B cell (primary cell): ENCODE results near the gene ANKRD33. TPM values are rescaled to one million over a fixed set of nuclear protein-coding genes. Genes with fewer than 3 reads are reported as not detected.

ENCODE experiments used
- ATAC-seq: fragments of 200-7000 bp; cut with Tn5 transposase; one replicate; pipeline ENCODE4 v1.10.0; 2021; ENCODE audit warnings: low read depth, mild to moderate bottlenecking, moderate number of reproducible peaks, moderate library complexity
- CTCF ChIA-PET: fragments of 350-600 bp; sonication (Branson Sonifier 250); formaldehyde crosslinking; loops from one replicate; lab custom pipeline; 2021; ENCODE audit warnings: antibody characterized with exemption, inconsistent platforms; lab: Charles Lee
- POLR2A ChIA-PET: fragments of 350-600 bp; sonication (Branson Sonifier 250); formaldehyde crosslinking; loops from one replicate; lab custom pipeline; 2021; ENCODE audit warnings: antibody characterized with exemption; lab: Charles Lee
- DNase-seq: peaks from one replicate; pipeline ENCODE4 v3.0.0; 2013
- H2AFZ ChIP-seq: 2 replicates; pipeline ENCODE4 v1.6.1; 2012; ENCODE audit warnings: mild to moderate bottlenecking, low read depth, low read length; ENCODE audit not compliant: insufficient read depth, poor library complexity, severe bottlenecking
- H3K27ac ChIP-seq, 2 donors: 1 replicate in 1 of 2; 2 replicates in 1 of 2; pipeline ENCODE4 v1.5.1; 2012 to 2013; ENCODE audit warnings: low read length in 2 of 2, mild to moderate bottlenecking in 2 of 2, moderate library complexity in 1 of 2
- H3K27me3 ChIP-seq, 4 experiments: fragments of 200-600 bp in 1 of 4; sonication (generic) in 1 of 4; replicated peaks in 1 of 4; 1 replicate in 2 of 4; 2 replicates in 2 of 4; pipeline versions ENCODE4 v1.6.1 to v1.7.0; 2013 to 2016; ENCODE audit warnings: low read length in 3 of 4, mild to moderate bottlenecking in 2 of 4, mixed read lengths in 1 of 4, moderate library complexity in 1 of 4; ENCODE audit not compliant: insufficient read depth in 4 of 4, control insufficient read depth in 3 of 4; ENCODE audit errors: control extremely low read depth in 1 of 4
- H3K36me3 ChIP-seq, 2 experiments: replicated peaks in 1 of 2; 1 replicate in 1 of 2; 2 replicates in 1 of 2; pipeline versions ENCODE4 v1.6.1 to v1.7.1; 2013; ENCODE audit warnings: low read length in 1 of 2; ENCODE audit not compliant: insufficient read depth in 2 of 2, control insufficient read depth in 1 of 2; ENCODE audit errors: control extremely low read depth in 1 of 2, extremely low read depth in 1 of 2
- H3K4me1 ChIP-seq, 2 donors: fragments of 200-600 bp in 1 of 2; sonication (generic) in 1 of 2; 1 replicate in 1 of 2; 2 replicates in 1 of 2; pipeline versions ENCODE4 v1.5.1 to v1.6.1; 2013 to 2017; ENCODE audit warnings: low read length in 2 of 2; ENCODE audit not compliant: control insufficient read depth in 2 of 2, insufficient read depth in 2 of 2
- H3K4me2 ChIP-seq: replicated peaks from 2 replicates; pipeline ENCODE3; 2012; ENCODE audit warnings: mild to moderate bottlenecking, low read depth, low read length; ENCODE audit not compliant: poor library complexity, severe bottlenecking
- H3K4me3 ChIP-seq, 5 experiments: fragments of 200-600 bp in 1 of 5; sonication (generic) in 1 of 5; 1 replicate in 3 of 5; 2 replicates in 2 of 5; pipeline versions ENCODE4 v1.5.1 to v1.7.0; 2011 to 2016; ENCODE audit warnings: low read length in 4 of 5, mild to moderate bottlenecking in 4 of 5, low read depth in 2 of 5, control low read depth in 1 of 5, moderate library complexity in 1 of 5; ENCODE audit not compliant: insufficient read depth in 1 of 5; ENCODE audit errors: control extremely low read depth in 1 of 5, extremely low read depth in 1 of 5
- H3K79me2 ChIP-seq: fragments of 200-600 bp; sonication (generic); one replicate; pipeline ENCODE4 v1.6.0; 2016; ENCODE audit warnings: low read length; ENCODE audit not compliant: control insufficient read depth, insufficient read depth
- H3K9ac ChIP-seq: fragments of 200-600 bp; sonication (generic); 2 replicates; pipeline ENCODE4 v1.6.1; 2017; ENCODE audit warnings: mild to moderate bottlenecking, low read length, moderate library complexity
- H3K9me3 ChIP-seq, 3 donors: one replicate each; pipeline versions ENCODE4 v1.6.1 to v1.7.1; 2013; ENCODE audit warnings: low read length in 2 of 3; ENCODE audit not compliant: control insufficient read depth in 2 of 3, insufficient read depth in 1 of 3; ENCODE audit errors: control extremely low read depth in 1 of 3
- H4K20me1 ChIP-seq: 2 replicates; pipeline ENCODE4 v1.6.0; 2012; ENCODE audit warnings: mild to moderate bottlenecking, low read length; ENCODE audit not compliant: insufficient read depth, control insufficient read depth, poor library complexity, severe bottlenecking
- H3K27ac Mint-ChIP-seq: one replicate; pipeline ENCODE4 v1.8.0; 2021; ENCODE audit warnings: mixed read lengths
- H3K27me3 Mint-ChIP-seq: one replicate; pipeline ENCODE4 v1.8.0; 2021; ENCODE audit warnings: mixed read lengths
- H3K4me1 Mint-ChIP-seq: one replicate; pipeline ENCODE4 v1.8.0; 2021; ENCODE audit warnings: mixed read lengths
- H3K4me3 Mint-ChIP-seq: one replicate; pipeline ENCODE4 v1.8.0; 2021; ENCODE audit warnings: mixed read lengths
- H3K9me3 Mint-ChIP-seq: one replicate; pipeline ENCODE4 v1.8.0; 2022; ENCODE audit warnings: mixed read lengths; ENCODE audit not compliant: insufficient read depth
- EZH2 ChIP-seq: IDR thresholded peaks from 2 replicates; pipeline ENCODE4 v1.6.1; 2012; ENCODE audit warnings: borderline replicate concordance, low read depth, mild to moderate bottlenecking, moderate library complexity, low read length; ENCODE audit not compliant: insufficient read depth, poor library complexity, severe bottlenecking
- WGBS: methylation state at CpG from one replicate; pipeline ENCODE4 v1.1.5; 2013; ENCODE audit warnings: missing lambda C conversion rate; ENCODE audit not compliant: insufficient coverage; 5-methylcytosine and 5-hydroxymethylcytosine counted together
- intact Hi-C: fragments of 100-400 bp; cut with micrococcal nuclease; formaldehyde crosslinking; loops from one replicate; pipeline ENCODE4 v1.10.0; 2022
- polyA plus RNA-seq: library from polyadenylated mRNA; depleted of rRNA; stranded (reverse); fragments of >200 nt; gene quantifications from 2 replicates; pipeline ENCODE4 v1.2.3, GENCODE V29; 2012
- total RNA-seq, 2 donors: library from RNA; stranded (reverse); fragments of 120-200 nt in 1 of 2; gene quantifications; 1 replicate in 1 of 2; 2 replicates in 1 of 2; pipeline versions ENCODE4 v1.2.3 to v1.2.4, GENCODE V29; 2013 to 2022
- TF ChIP-seq, protein P1 (sequence below): fragments of 200-600 bp; IDR thresholded peaks from one replicate; pipeline ENCODE4 v1.8.0; 2022; ENCODE audit warnings: antibody characterized with exemption, mild to moderate bottlenecking

Gene ANKRD33
- total and polyA plus RNA-seq, 2 donors (not counting 1 experiment from before 2014, with no cell fraction given) = not detected

DNA sequence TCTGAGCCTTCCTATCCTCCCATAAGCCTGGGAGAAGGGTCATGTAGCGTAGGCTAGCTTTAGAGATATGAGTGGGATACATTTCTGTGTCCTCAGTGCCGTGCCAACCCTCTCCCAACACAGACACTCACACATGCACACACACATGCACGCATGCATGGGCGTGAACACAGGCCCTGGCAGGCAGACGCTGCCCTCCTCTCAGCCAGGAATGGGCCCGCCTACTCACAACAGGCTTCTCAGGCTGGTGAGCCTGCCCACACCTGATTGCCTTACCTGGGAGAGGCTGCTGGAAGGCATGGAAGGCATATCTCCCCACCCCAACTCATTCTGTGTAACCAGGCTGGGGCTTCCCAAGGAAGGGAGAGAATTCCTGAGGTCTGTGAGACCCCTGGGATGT, 50.8 kb downstream of the ANKRD33 start:
- Mint-ChIP-seq H3K27me3 (peaks cover 36% of the 10 kb centered on the region), H3K4me3 (no peak overlapping the region), H3K27ac (no peak overlapping the region), H3K9me3 (no peaks in the 10 kb centered on the region), H3K4me1 (no peaks in the 10 kb centered on the region)
- Histone ChIP-seq H3K4me1 (no peaks in the 10 kb centered on the region), H3K27ac (no peak overlapping the region), H3K9ac (no peak overlapping the region), H3K36me3 (no peaks in the 10 kb centered on the region), H3K9me3 (peaks cover 0 to 4% (median 0%) of the 10 kb centered on the region in 3 donors), H3K4me3 (no peak overlapping the region), H3K79me2 (no peaks in the 10 kb centered on the region), H3K4me2 (no peak overlapping the region), H4K20me1 (no peaks in the 10 kb centered on the region), H3K27me3 (peaks cover 0 to 7% (median under 1%) of the 10 kb centered on the region in 4 experiments), H2AFZ (no peak overlapping the region)
- CTCF ChIA-PET = no interaction called here
- TF ChIP-seq EZH2 = no peak
- TF ChIP-seq, protein P1, sequence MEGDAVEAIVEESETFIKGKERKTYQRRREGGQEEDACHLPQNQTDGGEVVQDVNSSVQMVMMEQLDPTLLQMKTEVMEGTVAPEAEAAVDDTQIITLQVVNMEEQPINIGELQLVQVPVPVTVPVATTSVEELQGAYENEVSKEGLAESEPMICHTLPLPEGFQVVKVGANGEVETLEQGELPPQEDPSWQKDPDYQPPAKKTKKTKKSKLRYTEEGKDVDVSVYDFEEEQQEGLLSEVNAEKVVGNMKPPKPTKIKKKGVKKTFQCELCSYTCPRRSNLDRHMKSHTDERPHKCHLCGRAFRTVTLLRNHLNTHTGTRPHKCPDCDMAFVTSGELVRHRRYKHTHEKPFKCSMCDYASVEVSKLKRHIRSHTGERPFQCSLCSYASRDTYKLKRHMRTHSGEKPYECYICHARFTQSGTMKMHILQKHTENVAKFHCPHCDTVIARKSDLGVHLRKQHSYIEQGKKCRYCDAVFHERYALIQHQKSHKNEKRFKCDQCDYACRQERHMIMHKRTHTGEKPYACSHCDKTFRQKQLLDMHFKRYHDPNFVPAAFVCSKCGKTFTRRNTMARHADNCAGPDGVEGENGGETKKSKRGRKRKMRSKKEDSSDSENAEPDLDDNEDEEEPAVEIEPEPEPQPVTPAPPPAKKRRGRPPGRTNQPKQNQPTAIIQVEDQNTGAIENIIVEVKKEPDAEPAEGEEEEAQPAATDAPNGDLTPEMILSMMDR = no peak
- intact Hi-C loops = no loop called here
- POLR2A ChIA-PET = no interaction called here
- WGBS = 96% methylated on average over 4 of the region's 6 CpGs
- no peak for DNase-seq
- no peak for ATAC-seq

DNA sequence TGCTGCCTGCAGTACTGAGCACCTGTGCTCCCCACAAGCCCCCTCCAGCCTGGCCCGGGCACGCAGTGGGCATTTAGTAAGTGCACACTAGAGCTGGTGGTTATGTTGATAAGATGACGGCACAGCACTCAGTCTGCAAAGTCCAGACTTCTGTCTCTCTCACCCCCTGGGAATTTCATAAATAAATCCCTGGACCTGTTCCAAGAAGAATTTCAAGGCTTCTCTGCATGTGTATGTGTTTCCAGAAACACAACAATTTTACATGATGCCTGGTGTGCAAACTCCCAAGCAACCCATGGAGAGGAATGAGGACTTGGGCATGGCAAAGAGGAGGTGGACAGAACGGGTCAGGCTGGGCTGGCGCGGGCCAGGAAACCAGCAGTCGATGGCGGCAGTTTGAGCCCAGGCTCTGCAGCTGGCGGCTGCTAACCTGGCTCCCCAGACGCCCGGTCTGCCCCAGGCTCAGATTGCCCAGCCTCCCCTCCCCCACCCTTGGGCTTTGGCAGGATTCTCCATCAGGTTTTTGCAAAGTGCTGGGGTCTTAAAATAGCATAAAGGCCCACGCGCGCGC, 53.2 kb downstream of the ANKRD33 start:
- no peaks in the 10 kb centered on the region for H4K20me1 ChIP-seq
- H3K79me2 ChIP-seq = no peaks in the 10 kb centered on the region
- H3K36me3 ChIP-seq = no peaks in the 10 kb centered on the region
- CTCF ChIA-PET = no interaction called here
- no peak overlapping the region for H3K4me2 ChIP-seq
- no peak for DNase-seq
- intact Hi-C loops = no loop called here
- Mint-ChIP-seq H3K27me3 (peaks cover 40% of the 10 kb centered on the region), H3K27ac (no peak overlapping the region), H3K9me3 (peaks cover 5% of the 10 kb centered on the region), H3K4me1 (no peaks in the 10 kb centered on the region), H3K4me3 (no peak overlapping the region)
- H3K4me1 ChIP-seq = no peaks in the 10 kb centered on the region
- TF ChIP-seq EZH2 = no peak
- TF ChIP-seq, protein P1 = no peak
- H3K9me3 ChIP-seq = peaks cover 0 to 16% (median 11%) of the 10 kb centered on the region in 3 donors
- 83% methylated on average over 7 of the region's 15 CpGs for WGBS
- POLR2A ChIA-PET = no interaction called here
- peaks cover 0 to 12% (median 2%) of the 10 kb centered on the region in 4 experiments for H3K27me3 ChIP-seq
- H3K9ac ChIP-seq = no peak overlapping the region
- no peak overlapping the region for H2AFZ ChIP-seq
- H3K4me3 ChIP-seq = no peak overlapping the region
- ATAC-seq = no peak
- no peak overlapping the region for H3K27ac ChIP-seq

Other genes starting within 250 kb of the ANKRD33 start
- 0.79 and 1.0 TPM in 2 replicates for gene FIGNL2, start 39.4 kb upstream of the ANKRD33 start, total RNA-seq
- 0.16 and 0.26 TPM in 2 replicates for gene FIGNL2, start 39.4 kb upstream of the ANKRD33 start, polyA plus RNA-seq
- gene ACVRL1, start 19.4 kb downstream of the ANKRD33 start, total RNA-seq = not detected in 2 replicates
- not detected in 2 replicates for gene ACVRL1, start 19.4 kb downstream of the ANKRD33 start, polyA plus RNA-seq
- gene ACVR1B, start 63.6 kb downstream of the ANKRD33 start, total RNA-seq = 8.7 and 10.6 TPM in 2 replicates
- gene ACVR1B, start 63.6 kb downstream of the ANKRD33 start, polyA plus RNA-seq = 3.2 and 3.4 TPM in 2 replicates
- 136 and 139 TPM in 2 replicates for gene TAMALIN, start 118.8 kb downstream of the ANKRD33 start, total RNA-seq
- gene TAMALIN, start 118.8 kb downstream of the ANKRD33 start, polyA plus RNA-seq = 151 and 448 TPM in 2 replicates
- 43.2 and 52.8 TPM in 2 replicates for gene NR4A1, start 163.3 kb downstream of the ANKRD33 start, total RNA-seq
- gene NR4A1, start 163.3 kb downstream of the ANKRD33 start, polyA plus RNA-seq = 470 and 1,095 TPM in 2 replicates
- gene ATG101, start 181.9 kb downstream of the ANKRD33 start, total RNA-seq = 19.4 and 20.0 TPM in 2 replicates
- 50.3 and 98.6 TPM in 2 replicates for gene ATG101, start 181.9 kb downstream of the ANKRD33 start, polyA plus RNA-seq
- gene SMIM41, start 191.6 kb downstream of the ANKRD33 start, total RNA-seq = not detected in 2 replicates
- gene SMIM41, start 191.6 kb downstream of the ANKRD33 start, polyA plus RNA-seq = 0.12 TPM in 1 of 2 replicates, not detected in the other